ENCODE data around the gene FGF1.

FGF1 gene

GRCh38 chr5:142576303-142576702, 109.6 kb downstream of the FGF1 start:
- DNase-seq = no peak
- no peak for ATAC-seq

GRCh38 chr5:142572006-142572405, 113.9 kb downstream of the FGF1 start:
- no peak for DNase-seq
- no peak for ATAC-seq

GRCh38 chr5:142571371-142571770, 114.5 kb downstream of the FGF1 start:
- no peak for DNase-seq
- no peak for ATAC-seq

GRCh38 chr5:142569905-142570304, 116.0 kb downstream of the FGF1 start:
- ATAC-seq (no peak), DNase-seq (no peak)

GRCh38 chr5:142568996-142569335, 116.9 kb downstream of the FGF1 start:
- DNase-seq (no peak), ATAC-seq (no peak)

DNA sequence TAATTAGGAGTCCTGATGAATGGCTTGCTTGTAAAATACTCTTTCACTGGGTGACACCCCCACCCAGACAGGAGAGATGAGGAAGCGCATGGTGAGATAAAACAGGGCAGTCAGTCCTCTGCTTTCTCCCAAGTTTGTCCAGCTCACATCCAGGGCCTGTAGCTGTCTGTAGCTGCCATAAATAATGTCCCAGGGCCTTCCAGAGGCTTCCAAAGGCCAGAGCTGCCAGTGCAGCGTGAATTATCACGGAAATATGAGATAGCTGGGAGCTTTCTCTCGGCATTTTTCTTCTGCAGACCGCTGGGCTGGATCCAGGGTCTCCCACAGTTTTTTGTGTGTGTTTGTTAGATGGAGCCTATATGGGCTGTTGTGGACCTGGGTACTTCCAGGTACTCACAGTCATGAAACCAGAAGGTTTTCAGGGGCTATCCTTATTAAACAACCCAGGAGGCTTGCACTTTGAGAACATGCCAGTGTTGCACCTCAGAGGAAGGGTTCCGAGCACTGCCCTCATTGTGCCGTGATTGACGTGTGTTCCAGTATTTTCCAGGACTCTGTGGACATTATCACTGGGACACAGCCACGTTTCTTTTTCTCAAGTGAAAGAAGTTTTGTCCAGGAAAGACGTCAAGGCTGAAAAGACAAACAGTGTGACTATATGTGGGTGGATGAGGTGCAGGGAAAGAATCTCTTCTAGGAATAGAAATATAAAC, 117.5 kb downstream of the FGF1 start:
- no peak for ATAC-seq
- DNase-seq = no peak

- DNase-seq (no peak), ATAC-seq (no peak)
Measured at GRCh38 chr5:142561486-142562097, 124.3 kb downstream of the FGF1 start.

- no peak for DNase-seq
- no peak for ATAC-seq
Measured at GRCh38 chr5:142561029-142561428, 124.9 kb downstream of the FGF1 start.

- ATAC-seq = no peak
Measured at GRCh38 chr5:142552107-142552506, 133.8 kb downstream of the FGF1 start.

GRCh38 chr5:142551338-142552067, 134.4 kb downstream of the FGF1 start:
- DNase-seq (no peak), ATAC-seq (no peak)

More at GRCh38 chr5:142552107-142552506, 133.8 kb downstream of the FGF1 start:
- DNase-seq = no peak

GRCh38 chr5:142550471-142550870, 135.4 kb downstream of the FGF1 start:
- DNase-seq = no peak
- no peak for ATAC-seq

GRCh38 chr5:142549834-142550233, 136.1 kb downstream of the FGF1 start:
- ATAC-seq (no peak), DNase-seq (no peak)

DNA sequence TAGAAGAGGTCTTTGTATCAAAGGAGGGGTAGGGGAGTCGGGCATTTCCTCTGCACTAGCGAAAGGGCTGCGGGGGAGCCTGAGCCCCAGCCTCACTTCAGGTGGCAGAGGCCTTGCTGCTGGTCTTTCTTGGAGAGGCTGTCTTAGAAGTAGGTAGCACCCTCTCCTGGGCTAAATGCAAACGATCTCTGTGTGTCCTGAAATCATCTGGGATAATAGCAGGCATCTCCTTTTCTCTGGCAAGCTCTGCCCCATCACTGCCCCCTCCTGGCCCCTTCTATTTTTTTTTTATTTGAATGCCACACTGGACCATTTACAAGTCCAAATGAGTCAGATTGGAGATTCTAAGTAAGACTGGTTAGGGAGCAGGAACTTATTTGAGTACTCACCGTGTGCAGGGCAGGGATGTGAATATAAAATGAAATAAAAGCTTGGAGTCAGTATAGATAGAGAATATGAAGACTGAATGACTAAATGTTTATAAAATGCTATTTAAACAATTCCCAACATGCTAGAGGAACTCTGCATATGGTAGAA, 137.1 kb downstream of the FGF1 start:
- ATAC-seq (peak; percentile 69), DNase-seq (peak; percentile 15)

DNA sequence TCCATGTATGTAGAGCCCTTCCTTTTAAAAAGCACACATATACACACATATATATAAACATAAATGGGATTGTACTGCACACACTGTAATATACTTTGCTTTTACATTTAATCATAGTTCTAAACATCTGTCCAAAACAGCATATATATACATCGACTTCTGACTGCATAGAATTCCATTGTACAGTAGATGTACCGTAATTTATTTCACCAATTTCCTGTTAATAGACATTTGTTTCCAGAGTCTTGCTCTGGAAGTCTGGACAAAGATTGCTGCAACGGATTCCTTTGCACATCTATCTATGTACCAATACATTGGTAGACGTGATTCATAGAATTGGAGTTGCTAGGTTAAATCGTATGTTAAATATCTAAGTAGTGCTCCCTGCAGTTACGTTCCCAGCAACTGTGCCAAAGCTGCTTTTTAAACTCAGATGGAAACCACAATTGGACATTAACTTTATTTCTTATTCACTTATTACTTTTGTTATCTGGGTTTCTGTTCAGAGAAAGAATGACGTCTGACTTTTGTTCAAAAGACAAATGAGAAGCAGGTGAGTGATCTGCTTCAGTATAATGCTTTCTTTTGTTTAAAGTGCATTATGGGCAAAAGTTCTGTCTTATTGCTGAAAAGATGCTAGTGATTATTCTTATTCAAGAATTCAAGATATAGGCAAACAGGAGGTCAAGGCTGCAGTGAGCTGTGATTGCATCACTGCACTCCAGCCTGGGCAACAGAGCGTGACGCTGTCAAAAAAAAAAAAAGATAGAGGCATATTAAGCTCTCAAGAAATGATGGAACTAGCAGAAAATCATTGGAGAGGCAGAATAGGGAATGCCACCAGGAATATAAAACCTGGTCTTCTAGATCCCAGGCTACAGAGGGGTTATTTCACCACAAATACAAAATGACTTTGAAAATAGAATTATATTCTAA, 138.2 kb downstream of the FGF1 start:
- ATAC-seq (no peak), DNase-seq (no peak)

- ATAC-seq (no peak), DNase-seq (no peak)
Measured at GRCh38 chr5:142545650-142546322, 140.1 kb downstream of the FGF1 start.

GRCh38 chr5:142544946-142545649, 140.8 kb downstream of the FGF1 start:
- no peak for DNase-seq
- no peak for ATAC-seq

GRCh38 chr5:142544071-142544753, 141.7 kb downstream of the FGF1 start:
- ATAC-seq (no peak), DNase-seq (no peak)

- ATAC-seq = no peak
- DNase-seq = no peak
Measured at GRCh38 chr5:142542906-142543305, 143.0 kb downstream of the FGF1 start.

Measured in stimulated activated naive CD8-positive, alpha-beta T cell treated with anti-CD3 and anti-CD28 coated beads, Interleukin-15, Interleukin-2, amounts not matched to agents 100 U/mL and 50 U/mL, for 24 hours (primary cell).